ENCODE data around the gene CALN1.

CALN1 gene

DNA sequence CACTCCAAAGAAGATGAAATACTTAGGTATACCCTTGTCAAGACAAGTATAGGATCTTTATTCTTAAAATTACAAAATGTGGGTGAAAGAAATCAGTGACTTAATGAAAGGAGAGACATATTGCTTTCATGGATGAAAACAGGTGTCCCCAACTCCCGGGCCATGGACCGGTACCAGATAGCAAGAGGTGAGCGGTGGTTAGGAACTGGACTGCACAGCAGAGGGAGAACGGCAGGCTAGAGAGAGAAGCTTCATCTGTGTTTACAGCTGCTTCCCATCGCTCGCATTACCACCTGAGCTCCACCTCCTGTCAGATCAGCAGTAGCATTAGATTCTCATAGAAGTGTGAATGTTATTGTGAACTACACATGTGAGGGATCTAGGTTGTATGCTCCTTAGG lies 408.9 kb downstream of the CALN1 start:
- no peak for DNase-seq (ENCODE audit: low read depth in 2 of 2)
- TF ChIP-seq, protein P1, sequence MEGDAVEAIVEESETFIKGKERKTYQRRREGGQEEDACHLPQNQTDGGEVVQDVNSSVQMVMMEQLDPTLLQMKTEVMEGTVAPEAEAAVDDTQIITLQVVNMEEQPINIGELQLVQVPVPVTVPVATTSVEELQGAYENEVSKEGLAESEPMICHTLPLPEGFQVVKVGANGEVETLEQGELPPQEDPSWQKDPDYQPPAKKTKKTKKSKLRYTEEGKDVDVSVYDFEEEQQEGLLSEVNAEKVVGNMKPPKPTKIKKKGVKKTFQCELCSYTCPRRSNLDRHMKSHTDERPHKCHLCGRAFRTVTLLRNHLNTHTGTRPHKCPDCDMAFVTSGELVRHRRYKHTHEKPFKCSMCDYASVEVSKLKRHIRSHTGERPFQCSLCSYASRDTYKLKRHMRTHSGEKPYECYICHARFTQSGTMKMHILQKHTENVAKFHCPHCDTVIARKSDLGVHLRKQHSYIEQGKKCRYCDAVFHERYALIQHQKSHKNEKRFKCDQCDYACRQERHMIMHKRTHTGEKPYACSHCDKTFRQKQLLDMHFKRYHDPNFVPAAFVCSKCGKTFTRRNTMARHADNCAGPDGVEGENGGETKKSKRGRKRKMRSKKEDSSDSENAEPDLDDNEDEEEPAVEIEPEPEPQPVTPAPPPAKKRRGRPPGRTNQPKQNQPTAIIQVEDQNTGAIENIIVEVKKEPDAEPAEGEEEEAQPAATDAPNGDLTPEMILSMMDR (IDR thresholded peaks at IDR 0.05; ENCODE audit: low read depth, low read length) = no peak
- H3K4me3 ChIP-seq (replicated peaks in 1 of 2; ENCODE audit: low read depth in 2 of 2, low read length in 2 of 2) = no peak overlapping the region

DNA sequence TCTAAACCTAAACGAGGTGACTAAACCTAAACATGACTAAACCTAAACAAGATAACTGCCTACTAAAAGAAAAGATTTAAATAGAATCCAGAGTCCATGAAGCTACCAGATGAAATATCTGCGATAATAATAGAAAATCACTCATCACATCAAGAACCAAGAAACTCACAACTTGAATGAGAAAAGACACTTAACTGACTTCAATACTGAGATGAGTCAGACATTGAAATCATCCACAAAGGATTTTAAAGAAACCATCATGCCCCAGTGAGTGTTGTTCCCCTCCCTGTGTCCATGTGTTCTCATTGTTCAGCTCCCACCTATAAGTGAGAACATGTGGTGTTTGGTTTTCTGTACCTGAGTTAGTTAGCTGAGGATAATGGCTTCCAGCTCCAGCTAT lies 416.0 kb downstream of the CALN1 start:
- no peak overlapping the region for H3K4me3 ChIP-seq (replicated peaks in 1 of 2; ENCODE audit: low read depth in 2 of 2, low read length in 2 of 2)
- TF ChIP-seq, protein P1 (IDR thresholded peaks at IDR 0.05; ENCODE audit: low read depth, low read length) = no peak
- no peak for DNase-seq (ENCODE audit: low read depth in 2 of 2)

DNA sequence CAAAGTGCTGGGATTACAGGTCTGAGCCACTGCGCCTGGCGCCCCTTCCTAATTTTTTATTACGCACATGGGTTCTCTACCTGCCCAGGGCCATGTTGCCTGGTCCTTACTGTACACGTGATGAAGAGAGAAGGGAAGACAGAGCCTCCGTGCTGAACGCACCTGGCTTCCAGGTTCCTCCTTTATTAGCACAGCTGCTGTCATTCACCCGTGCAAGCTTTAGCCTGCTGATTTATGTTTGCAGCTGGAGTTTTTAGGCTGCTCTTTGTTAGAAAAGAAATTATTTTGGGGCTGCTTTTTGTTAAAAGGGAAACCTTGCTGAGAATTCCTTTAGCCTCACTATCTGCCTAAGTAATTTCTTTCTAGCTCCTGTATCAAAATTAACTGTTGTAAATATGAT lies 417.0 kb downstream of the CALN1 start:
- no peak overlapping the region for H3K4me3 ChIP-seq (replicated peaks in 1 of 2; ENCODE audit: low read depth in 2 of 2, low read length in 2 of 2)
- TF ChIP-seq, protein P1 (IDR thresholded peaks at IDR 0.05; ENCODE audit: low read depth, low read length) = no peak

DNA sequence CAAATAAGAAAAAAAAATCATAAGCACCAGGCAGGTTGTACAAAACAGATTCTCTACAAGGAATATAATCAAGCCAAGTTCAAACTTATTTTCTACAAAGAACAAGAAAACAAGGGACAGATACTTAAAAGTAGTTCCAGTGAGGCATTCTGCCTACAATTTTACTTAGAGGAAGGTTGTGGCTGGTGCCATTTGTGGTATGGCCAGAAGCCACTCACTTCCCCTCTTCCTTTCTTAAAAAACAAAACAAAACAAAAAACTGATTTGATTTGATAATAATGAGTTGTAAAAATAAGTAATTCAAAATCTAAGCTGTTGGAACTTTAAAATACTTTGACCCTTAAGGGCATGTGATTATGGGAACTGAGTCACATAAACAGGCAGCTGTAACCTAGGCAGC lies 420.6 kb downstream of the CALN1 start:
- no peak overlapping the region for H3K4me3 ChIP-seq (replicated peaks in 1 of 2; ENCODE audit: low read depth in 2 of 2, low read length in 2 of 2)
- no peak for DNase-seq (ENCODE audit: low read depth in 2 of 2)
- TF ChIP-seq, protein P1 (IDR thresholded peaks at IDR 0.05; ENCODE audit: low read depth, low read length) = no peak

More for the DNA sequence above, 417.0 kb downstream of the CALN1 start:
- DNase-seq (ENCODE audit: low read depth in 2 of 2) = no peak

DNA sequence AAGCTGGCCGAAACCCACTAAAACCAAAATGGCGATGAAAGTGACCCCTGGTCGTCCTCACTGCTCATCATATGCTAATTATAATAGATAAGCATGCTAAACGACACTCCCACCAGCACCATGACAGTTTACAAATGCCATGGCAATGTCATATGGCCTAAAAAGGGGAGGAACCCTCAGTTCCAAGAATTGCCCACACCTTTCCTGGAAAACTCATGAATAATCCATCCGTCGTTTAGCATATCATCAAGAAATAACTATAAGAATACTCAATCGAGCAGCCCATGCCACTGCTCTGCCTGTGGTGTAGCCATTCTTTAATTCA lies 422.0 kb downstream of the CALN1 start:
- TF ChIP-seq, protein P1 (IDR thresholded peaks at IDR 0.05; ENCODE audit: low read depth, low read length) = no peak
- no peak overlapping the region for H3K4me3 ChIP-seq (replicated peaks in 1 of 2; ENCODE audit: low read depth in 2 of 2, low read length in 2 of 2)
- DNase-seq (ENCODE audit: low read depth in 2 of 2) = no peak

DNA sequence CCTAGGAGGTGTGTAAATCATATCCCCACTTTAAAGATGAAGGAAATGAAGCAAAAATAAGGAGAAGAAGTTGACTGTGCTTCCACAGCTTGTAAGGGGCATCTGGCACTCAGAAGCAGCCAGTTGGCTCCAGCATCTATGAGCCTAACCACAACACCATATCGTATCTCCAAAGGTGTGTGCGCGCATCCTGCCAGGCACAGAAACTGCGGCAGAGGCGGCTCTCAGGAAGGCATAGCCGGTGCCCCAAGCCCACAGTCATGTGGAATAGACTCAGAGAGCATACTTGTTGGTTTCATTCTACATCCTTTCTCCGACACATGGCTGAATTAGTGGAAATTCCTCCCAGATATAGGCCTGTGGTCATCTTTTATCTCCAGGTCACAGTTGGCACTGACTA lies 423.9 kb downstream of the CALN1 start:
- no peak overlapping the region for H3K4me3 ChIP-seq (replicated peaks in 1 of 2; ENCODE audit: low read depth in 2 of 2, low read length in 2 of 2)
- TF ChIP-seq, protein P1 (IDR thresholded peaks at IDR 0.05; ENCODE audit: low read depth, low read length) = no peak
- DNase-seq (ENCODE audit: low read depth in 2 of 2) = no peak

DNA sequence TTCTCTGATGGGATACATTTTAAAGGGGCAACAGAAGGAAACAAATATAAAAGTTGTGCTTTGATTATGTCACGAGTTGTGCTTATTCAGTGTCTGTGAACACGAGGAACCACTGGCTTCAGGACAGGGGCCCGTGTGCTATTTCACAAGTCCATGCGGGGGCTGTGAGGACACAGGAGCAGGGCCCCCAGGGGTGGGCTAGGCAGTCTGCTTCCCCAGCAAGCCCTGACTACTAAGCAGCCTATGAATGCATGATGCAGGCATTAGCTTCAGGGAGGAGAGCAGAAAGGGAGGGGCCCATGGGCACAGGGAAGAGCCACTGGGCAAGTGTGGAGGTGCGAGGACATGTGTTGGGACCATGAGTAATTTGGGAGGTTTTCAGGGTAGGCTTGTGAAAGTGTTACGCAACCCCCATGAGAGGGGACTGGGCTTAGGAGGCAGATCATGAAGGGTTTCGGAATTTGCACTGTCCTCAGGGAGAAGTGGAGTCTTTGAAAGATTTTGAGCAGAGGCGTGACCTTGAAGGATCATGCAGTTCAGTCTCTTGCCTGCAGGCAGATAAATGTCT lies 424.9 kb downstream of the CALN1 start:
- TF ChIP-seq, protein P1 (IDR thresholded peaks at IDR 0.05; ENCODE audit: low read depth, low read length) = no peak
- no peak overlapping the region for H3K4me3 ChIP-seq (replicated peaks in 1 of 2; ENCODE audit: low read depth in 2 of 2, low read length in 2 of 2)
- DNase-seq (ENCODE audit: low read depth in 2 of 2) = no peak
